Right lobe of liver (tissue), 6 donors: ENCODE data around the gene ST7. TPM values are rescaled to one million over a fixed set of nuclear protein-coding genes. Genes with fewer than 3 reads are reported as not detected.

Source experiments
- ATAC-seq, 4 donors: fragments of 200-7000 bp; cut with Tn5 transposase; one replicate each; pipeline ENCODE4 v1.9.1; 2020; ENCODE audit warnings: mild to moderate bottlenecking in 4 of 4, moderate library complexity in 4 of 4
- DNase-seq, 3 donors: peaks; one replicate each; pipeline ENCODE4 v3.0.0-alpha.2; 2020
- H3K27ac ChIP-seq, 3 donors: fragments of 200-600 bp; one replicate each; pipeline ENCODE4 v1.8.0; 2022
- H3K27me3 ChIP-seq, 2 donors: fragments of 200-600 bp; one replicate each; pipeline ENCODE4 v1.8.0; 2022
- H3K36me3 ChIP-seq, 4 donors: fragments of 200-600 bp; sonication (generic) in 1 of 4; one replicate each; pipeline versions ENCODE4 v1.5.1 to v1.8.0; 2017 to 2022; ENCODE audit warnings: control low read depth in 1 of 4
- H3K4me1 ChIP-seq, 4 donors: fragments of 200-600 bp; sonication (generic) in 1 of 4; one replicate each; pipeline versions ENCODE4 v1.5.1 to v1.8.0; 2017 to 2022; ENCODE audit warnings: control low read depth in 1 of 4
- H3K4me3 ChIP-seq, 3 donors: fragments of 200-600 bp; one replicate each; pipeline ENCODE4 v1.8.0; 2022
- H3K9me3 ChIP-seq, 4 donors: fragments of 200-600 bp; sonication (generic) in 1 of 4; one replicate each; pipeline versions ENCODE4 v1.5.1 to v1.8.0; 2017 to 2022; ENCODE audit warnings: control low read depth in 1 of 4
- POLR2A ChIP-seq: fragments of 450-650 bp; IDR thresholded peaks from one replicate; pipeline ENCODE4 v1.6.1; 2017; ENCODE audit warnings: antibody characterized with exemption, mild to moderate bottlenecking
- WGBS: methylation state at CpG from one replicate; pipeline ENCODE4 v1.1.6; 2018; ENCODE audit warnings: low coverage, low lambda C conversion rate; ENCODE audit not compliant: insufficient coverage; ENCODE audit errors: missing lambda C conversion rate; 5-methylcytosine and 5-hydroxymethylcytosine counted together
- intact Hi-C, 2 donors: fragments of 100-400 bp; cut with DNase I; formaldehyde crosslinking; loops; one replicate each; pipeline versions ENCODE4 v1.11.2 to v1.14.1; 2022
- total RNA-seq, 6 experiments: library from RNA; depleted of rRNA in 2 of 6; stranded (reverse); fragments of >200 nt in 2 of 6; fragmentation: NEBNext Ultra II Directional in 3 of 6; extraction: Animal tissue kit (Norgen Biotek cat#: 25700) in 3 of 6; gene quantifications; one replicate each; pipeline versions ENCODE4 v1.1.0 to v1.2.4, GENCODE V29; 2016 to 2023
- TF ChIP-seq, protein P1 (sequence below), 4 donors: fragments of 200-600 bp in 3 of 4; fragments of 450-650 bp in 1 of 4; IDR thresholded peaks; one replicate each; pipeline versions ENCODE4 v1.5.1 to v1.8.0; 2016 to 2022; ENCODE audit warnings: antibody characterized with exemption in 4 of 4, mild to moderate bottlenecking in 2 of 4
- donor health status: DM: no; HTN: yes; CAD: no.
- donor health status: DM: no; HTN: no; CAD: no.
- donor health status: DM: no; HTN: no; CAD: no.
- donor health status: DM: no; HTN: yes; CAD: no.
- donor health status: DM: no; HTN: yes; CAD: no.

ST7 gene
- total RNA-seq, 6 experiments from 2014 or later, result 17.4 to 29.9 (median 22.4) TPM

DNA sequence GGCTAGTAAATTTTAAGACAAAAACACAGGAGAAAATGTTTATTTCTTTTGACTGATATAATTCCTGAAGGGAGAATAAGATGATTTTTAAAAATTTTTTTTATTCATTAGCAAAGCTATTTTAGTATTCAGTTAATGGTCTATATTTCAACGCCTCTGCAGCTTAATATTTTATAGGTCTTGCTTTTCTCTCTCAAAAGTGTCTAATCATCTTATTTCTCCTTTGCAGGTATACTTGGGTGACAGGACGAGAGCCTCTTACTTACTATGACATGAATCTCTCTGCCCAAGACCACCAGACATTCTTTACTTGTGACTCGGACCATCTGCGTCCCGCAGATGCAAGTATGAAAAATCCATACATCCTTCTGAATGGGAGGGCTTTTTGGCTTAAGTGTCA is 177.0 kb downstream of the ST7 start:
- Histone ChIP-seq H3K4me3 (no peak overlapping the region), H3K4me1 (peaks cover 0 to 3% (median 1%) of the 10 kb centered on the region in 4 donors), H3K27me3 (no peaks in the 10 kb centered on the region), H3K27ac (no peak overlapping the region), H3K36me3 (peaks cover 0 to 4% (median 0%) of the 10 kb centered on the region in 4 donors), H3K9me3 (no peaks in the 10 kb centered on the region)
- TF ChIP-seq, protein P1, sequence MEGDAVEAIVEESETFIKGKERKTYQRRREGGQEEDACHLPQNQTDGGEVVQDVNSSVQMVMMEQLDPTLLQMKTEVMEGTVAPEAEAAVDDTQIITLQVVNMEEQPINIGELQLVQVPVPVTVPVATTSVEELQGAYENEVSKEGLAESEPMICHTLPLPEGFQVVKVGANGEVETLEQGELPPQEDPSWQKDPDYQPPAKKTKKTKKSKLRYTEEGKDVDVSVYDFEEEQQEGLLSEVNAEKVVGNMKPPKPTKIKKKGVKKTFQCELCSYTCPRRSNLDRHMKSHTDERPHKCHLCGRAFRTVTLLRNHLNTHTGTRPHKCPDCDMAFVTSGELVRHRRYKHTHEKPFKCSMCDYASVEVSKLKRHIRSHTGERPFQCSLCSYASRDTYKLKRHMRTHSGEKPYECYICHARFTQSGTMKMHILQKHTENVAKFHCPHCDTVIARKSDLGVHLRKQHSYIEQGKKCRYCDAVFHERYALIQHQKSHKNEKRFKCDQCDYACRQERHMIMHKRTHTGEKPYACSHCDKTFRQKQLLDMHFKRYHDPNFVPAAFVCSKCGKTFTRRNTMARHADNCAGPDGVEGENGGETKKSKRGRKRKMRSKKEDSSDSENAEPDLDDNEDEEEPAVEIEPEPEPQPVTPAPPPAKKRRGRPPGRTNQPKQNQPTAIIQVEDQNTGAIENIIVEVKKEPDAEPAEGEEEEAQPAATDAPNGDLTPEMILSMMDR (IDR thresholded peaks at IDR 0.05), result no peak
- TF ChIP-seq POLR2A, result no peak
- intact Hi-C loops, result no loop called here
- ATAC-seq (no peak), DNase-seq (no peak)
- 94% methylated on average over 5 of the region's 5 CpGs for WGBS

DNA sequence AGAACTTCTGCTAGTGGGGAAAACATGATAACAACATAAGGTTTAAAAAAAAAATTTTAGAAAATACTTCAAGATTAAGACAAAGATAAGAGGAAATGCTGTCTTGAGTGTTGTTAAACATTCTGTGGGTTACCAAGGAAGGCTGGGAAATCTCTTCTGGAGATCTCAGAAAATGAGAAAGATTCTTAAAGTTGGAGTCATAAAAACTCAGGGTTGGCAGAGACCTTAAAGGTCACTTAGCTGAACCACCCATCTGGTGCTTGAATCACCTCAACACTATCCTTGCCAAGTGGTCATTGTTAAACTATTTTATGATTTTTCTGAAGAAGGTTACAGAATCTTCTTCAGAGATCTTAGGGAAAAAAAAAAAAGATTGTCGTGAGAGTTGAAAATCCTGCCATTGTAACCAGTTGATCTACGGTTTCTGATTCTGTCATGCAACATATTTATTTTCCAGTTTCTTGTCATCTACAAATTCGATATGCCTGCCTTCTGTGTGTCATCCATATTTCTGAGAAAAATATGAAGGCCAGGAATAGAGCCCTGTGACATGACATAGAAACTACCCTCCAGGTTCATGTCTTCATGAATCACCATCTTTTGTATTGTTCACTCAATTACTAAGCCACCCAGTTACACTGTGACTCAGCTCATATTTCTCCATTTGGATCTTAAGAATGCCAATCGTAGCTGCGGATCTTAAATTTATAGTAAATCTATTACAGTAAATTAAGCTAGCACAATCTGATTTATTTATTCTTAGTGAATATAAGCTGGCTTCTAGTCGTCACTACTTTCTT is 179.2 kb downstream of the ST7 start:
- TF ChIP-seq POLR2A, result no peak
- TF ChIP-seq, protein P1 (IDR thresholded peaks at IDR 0.05), result no peak
- 90% methylated on average over 6 of the region's 6 CpGs for WGBS
- ATAC-seq, result no peak

DNA sequence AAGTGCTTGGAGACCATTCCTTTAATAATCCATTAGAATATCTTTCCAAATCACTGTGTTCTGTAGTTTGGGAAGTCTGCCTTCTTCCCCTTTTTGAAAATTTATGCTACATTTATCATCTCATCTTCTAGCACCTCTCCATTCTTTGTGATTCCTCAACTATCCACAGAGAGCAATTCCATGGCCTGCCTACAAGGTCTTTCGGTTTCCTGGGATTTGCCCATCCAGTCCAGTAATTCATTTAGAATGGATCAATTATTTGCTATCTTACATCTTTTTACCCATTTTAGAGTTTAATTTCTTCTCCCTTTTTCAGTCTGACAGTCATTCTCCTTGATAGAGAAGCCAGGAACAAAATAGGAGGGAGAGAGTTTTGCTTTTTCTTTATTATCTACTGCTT is 179.8 kb downstream of the ST7 start:
- H3K27me3 ChIP-seq, result no peaks in the 10 kb centered on the region
- TF ChIP-seq POLR2A, result no peak
- TF ChIP-seq, protein P1 (IDR thresholded peaks at IDR 0.05), result no peak
- intact Hi-C loops, result no loop called here
- no peak for DNase-seq
- 100% methylated on average over 1 of the region's 1 CpG for WGBS
- H3K9me3 ChIP-seq, result no peaks in the 10 kb centered on the region
- peaks cover 0 to 4% (median 0%) of the 10 kb centered on the region in 4 donors for H3K36me3 ChIP-seq
- H3K4me3 ChIP-seq, result no peak overlapping the region
- ATAC-seq, result no peak
- H3K4me1 ChIP-seq, result peaks cover 0 to 3% (median 0%) of the 10 kb centered on the region in 4 donors
- no peak overlapping the region for H3K27ac ChIP-seq

More for the DNA sequence above, 179.2 kb downstream of the ST7 start:
- Histone ChIP-seq H3K27ac (no peak overlapping the region), H3K27me3 (no peaks in the 10 kb centered on the region), H3K9me3 (no peaks in the 10 kb centered on the region), H3K4me3 (no peak overlapping the region), H3K4me1 (peaks cover 0 to 3% (median 0%) of the 10 kb centered on the region in 4 donors), H3K36me3 (peaks cover 0 to 4% (median 0%) of the 10 kb centered on the region in 4 donors)
- DNase-seq, result no peak
- intact Hi-C loops, result no loop called here

DNA sequence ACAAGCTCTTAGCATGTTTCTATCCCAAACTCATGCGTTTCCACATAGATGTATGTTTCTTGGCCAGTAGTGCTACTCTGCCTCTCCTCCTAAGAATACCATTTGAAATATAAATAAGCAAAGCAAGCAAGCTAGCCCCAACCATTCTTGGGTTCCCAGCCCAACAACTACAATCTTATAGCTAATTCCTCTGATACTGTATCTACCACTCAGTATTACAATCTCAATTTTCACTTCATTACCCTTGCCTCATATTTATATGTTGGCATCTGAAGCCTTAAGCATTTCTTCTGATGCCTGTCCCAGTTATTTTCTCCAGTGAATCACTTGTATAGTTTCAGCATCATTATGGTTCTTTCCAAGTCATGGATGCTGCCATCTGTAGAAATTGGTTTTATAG is 181.1 kb downstream of the ST7 start:
- Histone ChIP-seq H3K36me3 (peaks cover 0 to 4% (median 0%) of the 10 kb centered on the region in 4 donors), H3K4me1 (no peaks in the 10 kb centered on the region), H3K27me3 (no peaks in the 10 kb centered on the region), H3K4me3 (no peak overlapping the region), H3K27ac (no peak overlapping the region), H3K9me3 (no peaks in the 10 kb centered on the region)
- TF ChIP-seq, protein P1 (IDR thresholded peaks at IDR 0.05), result no peak
- TF ChIP-seq POLR2A, result no peak
- intact Hi-C loops, result no loop called here
- DNase-seq, result no peak
- no peak for ATAC-seq
- WGBS, result 88% methylated on average over 1 of the region's 1 CpG
